IPS-20b (cell line): ENCODE measurements around the gene STXBP2.
A peak's percentile ranks its signal among the peaks of the same experiment; 100 is the strongest.

ENCODE experiments used
- H3K27ac ChIP-seq: one replicate; pipeline ENCODE4 v1.5.1; 2013; ENCODE audit warnings: low read length
- H3K27me3 ChIP-seq: 2 replicates; pipeline ENCODE4 v1.6.1; 2013; ENCODE audit warnings: mild to moderate bottlenecking, low read length, inconsistent platforms; ENCODE audit not compliant: insufficient read depth
- H3K36me3 ChIP-seq: 2 replicates; pipeline ENCODE4 v1.6.1; 2013; ENCODE audit warnings: low read depth, mild to moderate bottlenecking, inconsistent platforms, low read length, moderate library complexity; ENCODE audit not compliant: insufficient read depth
- H3K4me1 ChIP-seq: 2 replicates; pipeline ENCODE4 v1.6.1; 2013; ENCODE audit warnings: mild to moderate bottlenecking, control low read depth, inconsistent platforms, low read length, moderate library complexity; ENCODE audit not compliant: insufficient read depth
- H3K4me3 ChIP-seq: 2 replicates; pipeline ENCODE4 v1.5.1; 2013; ENCODE audit warnings: mild to moderate bottlenecking, low read length, inconsistent platforms
- H3K9ac ChIP-seq: 2 replicates; pipeline ENCODE4 v1.6.1; 2013; ENCODE audit warnings: low read depth, mild to moderate bottlenecking, inconsistent platforms, low read length, moderate library complexity
- H3K9me3 ChIP-seq: 2 replicates; pipeline ENCODE4 v1.6.1; 2013; ENCODE audit warnings: mild to moderate bottlenecking, low read depth, low read length, inconsistent platforms; ENCODE audit not compliant: insufficient read depth

The STXBP2 gene

GRCh38 chr19:7628589-7629311 lies 8.2 kb upstream of the STXBP2 start:
- no peaks in the 10 kb centered on the region; the same call in 1 of the 2 replicates for H3K4me1 ChIP-seq
- no peaks in the 10 kb centered on the region for H3K9me3 ChIP-seq
- H3K27me3 ChIP-seq: peaks cover 1% of the 10 kb centered on the region; the same call in 1 of the 2 replicates
- no peak overlapping the region for H3K27ac ChIP-seq
- peak overlapping the region; percentile 97 for H3K4me3 ChIP-seq
- peak overlapping the region; percentile 87 for H3K9ac ChIP-seq
- 0 out of 2 replicates have a peak, but pooled peaks cover 8% of the 10 kb centered on the region for H3K36me3 ChIP-seq

GRCh38 chr19:7629347-7630054 lies 7.4 kb upstream of the STXBP2 start, which contains the start of the genes PET100 and XAB2:
Gene PET100 (plus strand): TSS chr19:7629793. CDS start chr19:7629834, 41 bp downstream.
Gene XAB2 (minus strand): TSS chr19:7629545. CDS start chr19:7629527, 18 bp downstream.
- Histone ChIP-seq H3K9me3 (no peaks in the 10 kb centered on the region), H3K4me1 (no peaks in the 10 kb centered on the region; the same call in 1 of the 2 replicates), H3K4me3 (peak within 1 kb of the TSS; percentile 97), H3K27ac (peak within 1 kb of the TSS; percentile 82), H3K36me3 (0 out of 2 replicates have a peak, but pooled peaks cover 8% of the 10 kb centered on the region), H3K9ac (peak within 1 kb of the TSS; percentile 99), H3K27me3 (peaks cover 9% of the 10 kb centered on the region)

GRCh38 chr19:7631577-7631976 lies 5.3 kb upstream of the STXBP2 start:
- Histone ChIP-seq H3K27me3 (peaks cover 29% of the 10 kb centered on the region), H3K36me3 (no peaks in the 10 kb centered on the region), H3K4me3 (no peak overlapping the region), H3K27ac (no peak overlapping the region), H3K9me3 (no peaks in the 10 kb centered on the region), H3K9ac (no peak overlapping the region), H3K4me1 (no peaks in the 10 kb centered on the region; the same call in 1 of the 2 replicates)

GRCh38 chr19:7632340-7633203 lies 4.3 kb upstream of the STXBP2 start:
- Histone ChIP-seq H3K9me3 (no peaks in the 10 kb centered on the region), H3K36me3 (no peaks in the 10 kb centered on the region), H3K4me3 (no peak overlapping the region), H3K4me1 (no peaks in the 10 kb centered on the region; the same call in 1 of the 2 replicates), H3K9ac (no peak overlapping the region), H3K27me3 (peaks cover 31% of the 10 kb centered on the region), H3K27ac (no peak overlapping the region)

GRCh38 chr19:7633698-7634097 lies 3.2 kb upstream of the STXBP2 start, which contains the start of gene PCP2:
Gene PCP2 (minus strand): TSS chr19:7633719. CDS start chr19:7633457, 262 bp downstream.
- Histone ChIP-seq H3K27ac (no peak within 1 kb of the TSS), H3K9ac (no peak within 1 kb of the TSS), H3K4me3 (no peak within 1 kb of the TSS), H3K4me1 (no peaks in the 10 kb centered on the region), H3K36me3 (no peaks in the 10 kb centered on the region), H3K9me3 (no peaks in the 10 kb centered on the region), H3K27me3 (peaks cover 31% of the 10 kb centered on the region)

GRCh38 chr19:7635670-7636069 lies 1.2 kb upstream of the STXBP2 start:
- Histone ChIP-seq H3K4me3 (no peak overlapping the region), H3K27ac (no peak overlapping the region), H3K9ac (no peak overlapping the region), H3K9me3 (no peaks in the 10 kb centered on the region), H3K4me1 (no peaks in the 10 kb centered on the region), H3K36me3 (no peaks in the 10 kb centered on the region), H3K27me3 (peaks cover 31% of the 10 kb centered on the region)

GRCh38 chr19:7636317-7636690 lies 606 bp upstream of the STXBP2 start:
- H3K27ac ChIP-seq: no peak overlapping the region
- no peaks in the 10 kb centered on the region for H3K4me1 ChIP-seq
- H3K9me3 ChIP-seq: no peaks in the 10 kb centered on the region
- peaks cover 31% of the 10 kb centered on the region for H3K27me3 ChIP-seq
- H3K4me3 ChIP-seq: peak overlapping the region; percentile 18; the same call in 1 of the 2 replicates
- H3K36me3 ChIP-seq: no peaks in the 10 kb centered on the region
- no peak overlapping the region for H3K9ac ChIP-seq

- no peaks in the 10 kb centered on the region for H3K36me3 ChIP-seq
- peak overlapping the region; percentile 76 for H3K9ac ChIP-seq
- H3K4me3 ChIP-seq: peak overlapping the region; percentile 79
- no peaks in the 10 kb centered on the region for H3K9me3 ChIP-seq
- no peaks in the 10 kb centered on the region for H3K4me1 ChIP-seq
- peaks cover 31% of the 10 kb centered on the region for H3K27me3 ChIP-seq
- no peak overlapping the region for H3K27ac ChIP-seq
These were observed 705 bp downstream of the STXBP2 start for GRCh38 chr19:7637374-7638256.

- H3K4me3 ChIP-seq: no peak overlapping the region
- H3K9me3 ChIP-seq: no peaks in the 10 kb centered on the region
- H3K27me3 ChIP-seq: peaks cover 28% of the 10 kb centered on the region
- no peak overlapping the region for H3K9ac ChIP-seq
- no peak overlapping the region for H3K27ac ChIP-seq
- H3K36me3 ChIP-seq: no peaks in the 10 kb centered on the region
- no peaks in the 10 kb centered on the region for H3K4me1 ChIP-seq
These were observed 2.0 kb downstream of the STXBP2 start for GRCh38 chr19:7638802-7639465.

GRCh38 chr19:7639863-7640348 lies 3.0 kb downstream of the STXBP2 start:
- Histone ChIP-seq H3K36me3 (no peaks in the 10 kb centered on the region), H3K27me3 (peaks cover 19% of the 10 kb centered on the region), H3K9ac (no peak overlapping the region), H3K9me3 (no peaks in the 10 kb centered on the region), H3K4me3 (no peak overlapping the region), H3K4me1 (no peaks in the 10 kb centered on the region), H3K27ac (no peak overlapping the region)
